Heart right ventricle (tissue), 16 donors: ENCODE measurements around the gene RNASE4. TPM values are rescaled to one million over a fixed set of nuclear protein-coding genes. Genes with fewer than 3 reads are reported as not detected.

Experiments used
- ATAC-seq, 8 donors: fragments of 200-7000 bp; cut with Tn5 transposase; one replicate each; pipeline ENCODE4 v1.9.1; 2020; ENCODE audit warnings: mild to moderate bottlenecking in 8 of 8, moderate library complexity in 8 of 8, moderate number of reproducible peaks in 1 of 8
- DNase-seq, 2 donors: peaks; one replicate each; pipeline ENCODE4 v3.0.0-alpha.2; 2020
- H3K27ac ChIP-seq, 10 donors: fragments of 200-600 bp; sonication (generic) in 2 of 10; one replicate each; pipeline versions ENCODE4 v1.5.0 to v1.8.0; 2020 to 2022; ENCODE audit warnings: mild to moderate bottlenecking in 3 of 10
- H3K27me3 ChIP-seq, 7 donors: fragments of 200-600 bp; one replicate each; pipeline ENCODE4 v1.8.0; 2021 to 2022; ENCODE audit warnings: mild to moderate bottlenecking in 2 of 7
- H3K36me3 ChIP-seq, 9 donors: fragments of 200-600 bp; sonication (generic) in 1 of 9; one replicate each; pipeline versions ENCODE4 v1.5.0 to v1.8.0; 2020 to 2022; ENCODE audit warnings: mild to moderate bottlenecking in 2 of 9
- H3K4me1 ChIP-seq, 9 donors: fragments of 200-600 bp; sonication (generic) in 1 of 9; one replicate each; pipeline versions ENCODE4 v1.5.0 to v1.8.0; 2020 to 2022; ENCODE audit warnings: mild to moderate bottlenecking in 4 of 9
- H3K4me3 ChIP-seq, 10 donors: fragments of 200-600 bp; sonication (generic) in 2 of 10; one replicate each; pipeline versions ENCODE4 v1.5.0 to v1.8.0; 2020 to 2022; ENCODE audit warnings: mild to moderate bottlenecking in 7 of 10, moderate library complexity in 2 of 10
- H3K9me3 ChIP-seq, 11 donors: fragments of 200-600 bp in 10 of 11; sonication (generic) in 2 of 11; one replicate each; pipeline versions ENCODE4 v1.5.0 to v1.8.0; 2013 to 2022; ENCODE audit warnings: mild to moderate bottlenecking in 2 of 11, control low read depth in 1 of 11, moderate library complexity in 1 of 11
- WGBS, 2 donors: extraction: QIAGEN DNeasy Blood & Tissue Kit; methylation state at CpG; one replicate each; pipeline ENCODE4 v1.1.7; 2013; ENCODE audit warnings: inconsistent platforms in 1 of 2; 5-methylcytosine and 5-hydroxymethylcytosine counted together
- intact Hi-C, 10 donors: fragments of 100-400 bp; cut with DNase I; formaldehyde crosslinking; loops; one replicate each; pipeline versions ENCODE4 v1.11.1 to v1.14.2; 2022
- polyA plus RNA-seq, 2 donors: library from polyadenylated mRNA; stranded (reverse); fragments of 200-250 nt; gene quantifications; one replicate each; pipeline ENCODE4 v1.2.3, GENCODE V29; 2013
- total RNA-seq, 10 donors: library from RNA; stranded (reverse); fragmentation: NEBNext Ultra II Directional in 3 of 10; extraction: Animal tissue kit (Norgen Biotek cat#: 25700) in 3 of 10; gene quantifications; one replicate each; pipeline versions ENCODE4 v1.2.1 to v1.2.4, GENCODE V29; 2021 to 2023
- TF ChIP-seq, protein P1 (sequence below), 9 donors: fragments of 200-600 bp; sonication (generic) in 2 of 9; IDR thresholded peaks; one replicate each; pipeline versions ENCODE4 v1.5.0 to v1.8.0; 2021 to 2022; ENCODE audit warnings: antibody characterized with exemption in 9 of 9, mild to moderate bottlenecking in 5 of 9, moderate library complexity in 1 of 9
- donor health status: Arrhythmogenic right ventricular cardiomyopathy.
- donor health status: ischemic (EF 13 %, LVEDD 7.1; RV severe dilation, severe dysfunction).
- donor health status: healthy with polysubstance abuse.
- donor health status: DM: no; HTN: yes; CAD: no.
- donor health status: DM: no; HTN: no; CAD: no.
- donor health status: ischemic (EF 25% LVEDD 6.9; RV normal size, moderate dysfunction).
- donor health status: ischemic (EF 25% LVEDD 5.7; RV mildly dilated, moderate dysfunction).
- donor health status: healthy.
- donor health status: DM: yes; HTN: yes; CAD: no.
- donor health status: Ischemic cardiomyopathy.
- donor health status: ischemic (EF 35%, LVEDD 5.7; RV mildly dilated, moderate dysfunction).
- donor health status: nonischemic (EF 11% LVEDD 7.7; RV severe dilation, severe dysfunction).
- donor health status: DM: yes; HTN: yes; CAD: no.
- donor health status: PGD.
- donor health status: ischemic (EF 29% LVEDD 5.4; RV normal size, mild dysfunction).
- donor health status: nonischemic (EF 23%, LVEDD 6.1; RV moderate dilation, normal function).

RNASE4 gene
- total and polyA plus RNA-seq, 12 donors = 2.3 to 16.2 (median 4.5) TPM

DNA sequence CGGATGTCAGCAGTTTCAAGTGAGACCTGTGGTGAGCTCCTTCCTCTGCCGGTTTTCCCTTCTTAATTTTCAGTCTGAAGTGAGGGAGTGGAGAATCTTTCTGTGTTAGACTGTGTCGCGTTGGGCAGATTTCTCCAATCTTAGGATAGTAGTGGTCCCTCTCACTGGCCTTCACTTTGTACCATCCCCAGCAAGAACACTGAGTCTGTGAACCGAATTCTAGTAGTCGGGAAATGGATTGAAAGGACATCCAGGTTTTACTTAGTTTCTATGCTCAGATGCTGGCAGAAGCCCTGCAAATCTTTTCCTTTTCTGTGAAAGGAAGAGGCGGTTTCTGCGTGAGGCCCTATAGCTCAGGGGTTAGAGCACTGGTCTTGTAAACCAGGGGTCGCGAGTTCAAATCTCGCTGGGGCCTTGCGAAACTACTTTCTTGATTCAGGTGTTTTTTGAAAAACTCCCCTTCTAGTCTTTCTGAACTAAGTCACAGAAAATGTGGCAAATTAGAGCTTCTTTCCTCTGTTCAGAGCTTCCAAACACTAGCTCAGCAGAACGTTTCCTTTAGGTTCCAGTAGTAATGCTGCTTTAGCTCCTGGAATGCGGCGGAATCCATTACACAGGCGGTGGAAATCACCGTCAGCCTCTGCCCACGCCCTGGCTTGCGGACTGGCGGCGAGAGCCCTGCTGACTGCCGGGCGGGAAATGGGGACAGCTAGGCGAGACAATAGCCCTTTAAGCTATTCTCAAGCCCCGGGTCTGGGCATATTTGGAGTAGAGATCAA is 2.8 kb upstream of the RNASE4 start:
- 0 to 1% methylated on average over 25 of the region's 25 CpGs for WGBS, 2 donors
- TF ChIP-seq, protein P1, sequence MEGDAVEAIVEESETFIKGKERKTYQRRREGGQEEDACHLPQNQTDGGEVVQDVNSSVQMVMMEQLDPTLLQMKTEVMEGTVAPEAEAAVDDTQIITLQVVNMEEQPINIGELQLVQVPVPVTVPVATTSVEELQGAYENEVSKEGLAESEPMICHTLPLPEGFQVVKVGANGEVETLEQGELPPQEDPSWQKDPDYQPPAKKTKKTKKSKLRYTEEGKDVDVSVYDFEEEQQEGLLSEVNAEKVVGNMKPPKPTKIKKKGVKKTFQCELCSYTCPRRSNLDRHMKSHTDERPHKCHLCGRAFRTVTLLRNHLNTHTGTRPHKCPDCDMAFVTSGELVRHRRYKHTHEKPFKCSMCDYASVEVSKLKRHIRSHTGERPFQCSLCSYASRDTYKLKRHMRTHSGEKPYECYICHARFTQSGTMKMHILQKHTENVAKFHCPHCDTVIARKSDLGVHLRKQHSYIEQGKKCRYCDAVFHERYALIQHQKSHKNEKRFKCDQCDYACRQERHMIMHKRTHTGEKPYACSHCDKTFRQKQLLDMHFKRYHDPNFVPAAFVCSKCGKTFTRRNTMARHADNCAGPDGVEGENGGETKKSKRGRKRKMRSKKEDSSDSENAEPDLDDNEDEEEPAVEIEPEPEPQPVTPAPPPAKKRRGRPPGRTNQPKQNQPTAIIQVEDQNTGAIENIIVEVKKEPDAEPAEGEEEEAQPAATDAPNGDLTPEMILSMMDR (IDR thresholded peaks at IDR 0.05) = no peak
- H3K36me3 ChIP-seq = no peaks in the 10 kb centered on the region
- peaks cover 0 to 57% (median 15%) of the 10 kb centered on the region in 9 donors for H3K4me1 ChIP-seq
- H3K27me3 ChIP-seq = no peaks in the 10 kb centered on the region
- H3K27ac ChIP-seq = peak overlapping the region; percentile 98 to 100 (median 100)
- intact Hi-C loops = loop anchor here (1.0 to 10.0 kb wide), 20 partner anchors 49 to 423 kb away; partner anchors contain the start of genes PIP4P1 (in 5 of the 10), TEP1 (in 5 of the 10), CCNB1IP1 (in 4 of the 10) and PARP2 (in 3 of the 10)
- DNase-seq (peak; percentile 72 to 87), ATAC-seq (peak; percentile 32 to 70 (median 60))
- peak overlapping the region; percentile 67 to 99 (median 89) for H3K4me3 ChIP-seq
- H3K9me3 ChIP-seq = no peaks in the 10 kb centered on the region

DNA sequence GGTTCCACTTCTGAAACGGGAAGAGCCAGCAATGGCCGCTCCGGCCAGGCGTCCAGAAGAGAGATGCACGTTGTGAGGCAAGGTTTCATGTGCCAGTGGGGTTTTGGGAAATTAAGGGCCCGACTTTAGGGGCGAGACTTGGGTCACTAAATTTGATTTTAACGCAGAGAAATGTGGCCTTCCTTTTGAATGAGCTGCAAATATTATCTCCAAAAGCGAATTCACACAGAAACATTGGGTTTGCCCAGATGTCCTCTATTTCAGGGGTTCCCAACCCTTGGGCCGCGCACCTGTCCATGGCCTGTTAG is 2.3 kb upstream of the RNASE4 start:
- Histone ChIP-seq H3K27ac (peak overlapping the region; percentile 98 to 100 (median 100)), H3K4me1 (peaks cover 0 to 62% (median 16%) of the 10 kb centered on the region in 9 donors), H3K4me3 (peak overlapping the region; percentile 67 to 99 (median 89)), H3K27me3 (no peaks in the 10 kb centered on the region), H3K9me3 (no peaks in the 10 kb centered on the region), H3K36me3 (no peaks in the 10 kb centered on the region)
- 0 to 1% methylated on average over 11 of the region's 11 CpGs for WGBS, 2 donors
- ATAC-seq (no peak), DNase-seq (no peak)
- intact Hi-C loops = loop anchor here (1.0 to 10.0 kb wide), 19 partner anchors 50 to 423 kb away; partner anchors contain the start of genes PIP4P1 (in 5 of the 10), CCNB1IP1 (in 4 of the 10), TEP1 (in 4 of the 10) and PARP2 (in 3 of the 10)
- TF ChIP-seq, protein P1 (IDR thresholded peaks at IDR 0.05) = peak in 2 of 9 donors; percentile 29 to 44

DNA sequence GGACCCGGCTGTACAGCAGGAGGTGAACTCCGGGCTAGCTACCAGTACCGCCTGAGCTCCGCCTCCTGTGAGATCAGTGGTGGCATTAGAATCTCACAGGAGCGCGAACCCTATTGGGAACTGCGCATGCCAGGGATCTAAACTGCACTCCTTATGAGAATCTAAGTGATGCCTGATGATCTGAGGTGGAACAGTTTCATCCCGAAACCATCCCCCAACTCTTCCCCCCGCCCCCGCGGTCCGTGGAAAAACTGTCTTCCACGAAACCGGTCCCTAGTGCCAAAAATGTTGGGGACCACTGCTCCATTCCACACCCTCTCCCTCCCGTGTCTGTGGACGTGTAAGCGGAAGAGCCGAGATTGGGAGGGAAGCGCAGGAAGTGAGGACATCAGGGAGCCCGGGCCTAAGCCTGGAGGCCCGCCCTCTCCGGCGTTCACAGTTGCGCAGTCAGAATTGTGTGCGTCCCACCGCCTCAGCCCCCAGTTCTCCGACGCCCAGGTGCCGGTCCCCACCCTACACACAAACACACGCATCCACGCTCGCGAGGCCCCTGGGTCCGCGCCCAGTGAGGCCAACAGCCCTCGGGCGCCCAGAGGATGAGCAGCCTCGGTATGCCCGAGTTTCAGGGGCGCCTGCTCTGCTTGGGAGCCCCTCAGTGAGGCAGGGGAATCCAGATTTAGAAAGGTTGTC is 1.8 kb upstream of the RNASE4 start:
- no peaks in the 10 kb centered on the region for H3K36me3 ChIP-seq
- peak overlapping the region; percentile 98 to 100 (median 100) for H3K27ac ChIP-seq
- ATAC-seq (peak; percentile 89 to 95 (median 92)), DNase-seq (peak; percentile 88 to 93)
- H3K27me3 ChIP-seq = no peaks in the 10 kb centered on the region
- H3K4me1 ChIP-seq = peaks cover 0 to 63% (median 16%) of the 10 kb centered on the region in 9 donors
- WGBS, 2 donors = 0 to 1% methylated on average over 40 of the region's 40 CpGs
- TF ChIP-seq, protein P1 (IDR thresholded peaks at IDR 0.05) = peak in 4 of 9 donors; percentile 1 to 45 (median 21)
- no peaks in the 10 kb centered on the region for H3K9me3 ChIP-seq
- intact Hi-C loops = loop anchor here (1.0 to 10.0 kb wide), 19 partner anchors 50 to 422 kb away; partner anchors contain the start of genes PIP4P1 (in 5 of the 10), CCNB1IP1 (in 4 of the 10), TEP1 (in 4 of the 10) and PARP2 (in 3 of the 10)
- H3K4me3 ChIP-seq = peak overlapping the region; percentile 67 to 99 (median 89)
